PFSK-1 (cell line): ENCODE measurements around the gene HECTD2.

Experiments used
- POLR2AphosphoS5 ChIP-seq: IDR thresholded peaks from 2 replicates; pipeline ENCODE4 v1.6.1; 2012; ENCODE audit warnings: low read depth, mild to moderate bottlenecking, control low read depth, low read length, moderate library complexity
- SIN3A ChIP-seq: IDR thresholded peaks from 2 replicates; pipeline ENCODE4 v1.6.1; 2012; ENCODE audit warnings: mild to moderate bottlenecking, low read length, moderate library complexity, borderline replicate concordance; ENCODE audit not compliant: insufficient read depth
- TF ChIP-seq, protein P1 (sequence below), 2 experiments: IDR thresholded peaks; 2 replicates each; pipeline versions ENCODE4 v1.6.1 to v1.8.0; 2011 to 2012; ENCODE audit warnings: low read depth in 2 of 2, low read length in 2 of 2, control low read depth in 1 of 2, inconsistent platforms in 1 of 2, mild to moderate bottlenecking in 1 of 2, moderate library complexity in 1 of 2; ENCODE audit not compliant: insufficient read depth in 1 of 2

DNA sequence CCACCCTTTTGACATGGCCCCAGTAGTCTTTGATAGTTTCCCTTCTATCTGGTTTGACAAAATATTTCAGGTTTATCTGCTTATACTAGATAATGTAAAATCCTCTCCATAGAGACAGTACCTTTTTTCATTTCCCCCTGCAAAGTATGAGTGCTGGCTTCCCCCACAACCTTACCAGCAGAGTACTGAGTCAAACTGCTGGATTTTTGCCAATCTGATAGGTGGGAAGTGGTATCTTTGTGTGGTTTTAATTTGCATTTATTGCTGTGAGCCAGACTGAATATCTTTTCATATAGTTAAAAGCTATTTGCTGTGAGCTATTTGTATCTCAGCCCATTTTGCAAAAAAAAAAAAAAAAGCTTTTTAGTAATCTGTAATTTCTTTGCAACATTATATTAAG lies 32.1 kb upstream of the HECTD2 start:
- no peak for TF ChIP-seq POLR2AphosphoS5
- TF ChIP-seq SIN3A = no peak
- TF ChIP-seq, protein P1, sequence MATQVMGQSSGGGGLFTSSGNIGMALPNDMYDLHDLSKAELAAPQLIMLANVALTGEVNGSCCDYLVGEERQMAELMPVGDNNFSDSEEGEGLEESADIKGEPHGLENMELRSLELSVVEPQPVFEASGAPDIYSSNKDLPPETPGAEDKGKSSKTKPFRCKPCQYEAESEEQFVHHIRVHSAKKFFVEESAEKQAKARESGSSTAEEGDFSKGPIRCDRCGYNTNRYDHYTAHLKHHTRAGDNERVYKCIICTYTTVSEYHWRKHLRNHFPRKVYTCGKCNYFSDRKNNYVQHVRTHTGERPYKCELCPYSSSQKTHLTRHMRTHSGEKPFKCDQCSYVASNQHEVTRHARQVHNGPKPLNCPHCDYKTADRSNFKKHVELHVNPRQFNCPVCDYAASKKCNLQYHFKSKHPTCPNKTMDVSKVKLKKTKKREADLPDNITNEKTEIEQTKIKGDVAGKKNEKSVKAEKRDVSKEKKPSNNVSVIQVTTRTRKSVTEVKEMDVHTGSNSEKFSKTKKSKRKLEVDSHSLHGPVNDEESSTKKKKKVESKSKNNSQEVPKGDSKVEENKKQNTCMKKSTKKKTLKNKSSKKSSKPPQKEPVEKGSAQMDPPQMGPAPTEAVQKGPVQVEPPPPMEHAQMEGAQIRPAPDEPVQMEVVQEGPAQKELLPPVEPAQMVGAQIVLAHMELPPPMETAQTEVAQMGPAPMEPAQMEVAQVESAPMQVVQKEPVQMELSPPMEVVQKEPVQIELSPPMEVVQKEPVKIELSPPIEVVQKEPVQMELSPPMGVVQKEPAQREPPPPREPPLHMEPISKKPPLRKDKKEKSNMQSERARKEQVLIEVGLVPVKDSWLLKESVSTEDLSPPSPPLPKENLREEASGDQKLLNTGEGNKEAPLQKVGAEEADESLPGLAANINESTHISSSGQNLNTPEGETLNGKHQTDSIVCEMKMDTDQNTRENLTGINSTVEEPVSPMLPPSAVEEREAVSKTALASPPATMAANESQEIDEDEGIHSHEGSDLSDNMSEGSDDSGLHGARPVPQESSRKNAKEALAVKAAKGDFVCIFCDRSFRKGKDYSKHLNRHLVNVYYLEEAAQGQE (IDR thresholded peaks at IDR 0.05; ENCODE audit: insufficient read depth in 1 of 2, low read depth in 2 of 2, low read length in 2 of 2) = no peak
